ENCODE data around the gene GGA1. TPM values are rescaled to one million over a fixed set of nuclear protein-coding genes. Genes with fewer than 3 reads are reported as not detected.

The GGA1 gene
- total RNA-seq, 2 experiments from 2014 or later: 57.0 to 60.9 TPM

DNA sequence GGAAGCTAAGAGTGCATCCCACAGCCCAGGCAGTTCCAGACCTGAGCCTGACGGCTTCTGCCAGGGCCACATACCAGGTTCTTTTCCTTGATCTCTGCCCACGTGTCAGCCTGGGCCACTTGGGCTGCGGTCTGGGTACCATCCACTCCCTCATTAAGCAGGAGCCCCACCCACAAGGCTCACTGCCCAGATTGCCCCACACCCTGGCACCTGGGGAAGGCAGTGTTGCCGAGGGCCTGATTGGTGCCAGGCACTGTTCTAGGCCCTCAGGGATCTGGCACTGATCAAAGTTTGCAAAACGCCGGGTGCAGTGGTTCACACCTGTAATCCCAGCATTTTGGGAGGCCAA lies 15.4 kb downstream of the GGA1 start:
- H3K36me3 Mint-ChIP-seq (ENCODE audit: low read depth): peaks cover 30% of the 10 kb centered on the region
- intact Hi-C loops (cut with DNase I, micrococcal nuclease): loop anchor here in 1 of 2 experiments (5.0 kb wide), 1 partner anchor 123 kb away; no protein-coding TSS in a partner anchor
- TF ChIP-seq CTCF (IDR thresholded peaks at IDR 0.05): no peak
- ChIA-PET POLR2A (interaction anchor here (0.6 kb wide), 1 partner anchor 1274 kb away, joined by 3 read pairs; no protein-coding TSS in a partner anchor), CTCF (interaction anchor here (0.7 to 3.9 kb wide), 4 partner anchors 19 to 57 kb away, joined by 3 to 17 read pairs (median 4); no protein-coding TSS in a partner anchor)
- ATAC-seq (ENCODE audit: poor library complexity): no peak
- peaks cover 45% of the 10 kb centered on the region for H3K4me1 Mint-ChIP-seq (ENCODE audit: low read depth)
- Histone ChIP-seq H3K4me1 (ENCODE audit: insufficient read depth, low read length) (peaks cover 62% of the 10 kb centered on the region), H3K36me3 (ENCODE audit: insufficient read depth, low read length) (peaks cover 49% of the 10 kb centered on the region), H3K27ac (ENCODE audit: low read depth in 1 of 2, low read length in 2 of 2) (peak overlapping the region in 1 of 2 donors; percentile 26), H3K9me3 (ENCODE audit: control insufficient read depth in 1 of 2, insufficient read depth in 1 of 2, low read length in 2 of 2) (no peaks in the 10 kb centered on the region), H3K27me3 (ENCODE audit: control insufficient read depth in 1 of 2, insufficient read depth in 2 of 2, low read length in 2 of 2) (no peaks in the 10 kb centered on the region), H3K4me3 (ENCODE audit: low read length) (no peak overlapping the region)
- H3K27ac Mint-ChIP-seq: peak overlapping the region; percentile 90
- H3K9me3 Mint-ChIP-seq: no peaks in the 10 kb centered on the region
- no peaks in the 10 kb centered on the region for H3K27me3 Mint-ChIP-seq
- DNase-seq: no peak
- H3K4me3 Mint-ChIP-seq: no peak overlapping the region

- ChIA-PET POLR2A (interaction anchor here (0.6 to 5.4 kb wide), 8 partner anchors 9 to 238 kb away, joined by 3 to 107 read pairs (median 20); partner anchors contain the start of genes GGA1, LGALS1, PDXP and SH3BP1), CTCF (interaction anchor here (0.9 to 3.9 kb wide), 2 partner anchors 18 to 56 kb away, joined by 5 to 17 read pairs; no protein-coding TSS in a partner anchor)
- no peaks in the 10 kb centered on the region for H3K27me3 Mint-ChIP-seq
- H3K36me3 Mint-ChIP-seq (ENCODE audit: low read depth): peaks cover 21% of the 10 kb centered on the region
- peak overlapping the region; percentile 90 for H3K27ac Mint-ChIP-seq
- Histone ChIP-seq H3K27ac (ENCODE audit: low read depth in 1 of 2, low read length in 2 of 2) (peak overlapping the region; percentile 52 to 74), H3K27me3 (ENCODE audit: control insufficient read depth in 1 of 2, insufficient read depth in 2 of 2, low read length in 2 of 2) (no peaks in the 10 kb centered on the region), H3K9me3 (ENCODE audit: control insufficient read depth in 1 of 2, insufficient read depth in 1 of 2, low read length in 2 of 2) (no peaks in the 10 kb centered on the region), H3K36me3 (ENCODE audit: insufficient read depth, low read length) (peaks cover 47% of the 10 kb centered on the region), H3K4me3 (ENCODE audit: low read length) (no peak overlapping the region), H3K4me1 (ENCODE audit: insufficient read depth, low read length) (peaks cover 63% of the 10 kb centered on the region)
- TF ChIP-seq CTCF (IDR thresholded peaks at IDR 0.05): no peak
- no peaks in the 10 kb centered on the region for H3K9me3 Mint-ChIP-seq
- ATAC-seq (ENCODE audit: poor library complexity) (no peak), DNase-seq (no peak)
- intact Hi-C loops (cut with DNase I, micrococcal nuclease): loop anchor here in 1 of 2 experiments (5.0 kb wide), 1 partner anchor 122 kb away; no protein-coding TSS in a partner anchor
- no peak overlapping the region for H3K4me3 Mint-ChIP-seq
- H3K4me1 Mint-ChIP-seq (ENCODE audit: low read depth): peaks cover 50% of the 10 kb centered on the region
These were observed 16.2 kb downstream of the GGA1 start for GRCh38 chr22:37624876-37625275.

GRCh38 chr22:37625737-37626136 lies 17.1 kb downstream of the GGA1 start:
- peaks cover 19% of the 10 kb centered on the region for H3K36me3 Mint-ChIP-seq (ENCODE audit: low read depth)

More at GRCh38 chr22:37625737-37626136, 17.1 kb downstream of the GGA1 start:
- Mint-ChIP-seq H3K4me3 (no peak overlapping the region), H3K4me1 (ENCODE audit: low read depth) (peaks cover 50% of the 10 kb centered on the region), H3K27ac (peak overlapping the region; percentile 90), H3K27me3 (no peaks in the 10 kb centered on the region), H3K9me3 (no peaks in the 10 kb centered on the region)
- Histone ChIP-seq H3K27ac (ENCODE audit: low read depth in 1 of 2, low read length in 2 of 2) (peak overlapping the region; percentile 74 to 76), H3K4me3 (ENCODE audit: low read length) (no peak overlapping the region), H3K4me1 (ENCODE audit: insufficient read depth, low read length) (peaks cover 67% of the 10 kb centered on the region), H3K27me3 (ENCODE audit: control insufficient read depth in 1 of 2, insufficient read depth in 2 of 2, low read length in 2 of 2) (no peaks in the 10 kb centered on the region), H3K36me3 (ENCODE audit: insufficient read depth, low read length) (peaks cover 43% of the 10 kb centered on the region), H3K9me3 (ENCODE audit: control insufficient read depth in 1 of 2, insufficient read depth in 1 of 2, low read length in 2 of 2) (no peaks in the 10 kb centered on the region)
- intact Hi-C loops (cut with DNase I, micrococcal nuclease): no loop called here
- CTCF ChIA-PET: interaction anchor here (3.6 to 3.9 kb wide), 2 partner anchors 17 to 56 kb away, joined by 17 to 19 read pairs; no protein-coding TSS in a partner anchor
- DNase-seq (no peak), ATAC-seq (ENCODE audit: poor library complexity) (no peak)
- no peak for TF ChIP-seq CTCF (IDR thresholded peaks at IDR 0.05)
- POLR2A ChIA-PET: interaction anchor here (0.9 to 5.4 kb wide), 8 partner anchors 8 to 56 kb away, joined by 3 to 107 read pairs (median 20); partner anchors contain the start of genes GGA1, LGALS1, PDXP and SH3BP1
